Measurements from ENCODE around the gene CHRM2.

GRCh38 chr7:136883046-136883445 lies 14.6 kb downstream of the CHRM2 start:
- no peak for TF ChIP-seq CTCF (IDR thresholded peaks at IDR 0.05)
- no peak for TF ChIP-seq EP300 (IDR thresholded peaks at IDR 0.05)
- no peak for TF ChIP-seq POLR2A (IDR thresholded peaks at IDR 0.05; ENCODE audit: low read depth)
- TF ChIP-seq POLR2AphosphoS5 (IDR thresholded peaks at IDR 0.05), result no peak
